Right lobe of liver (tissue), 4 donors: ENCODE data around the gene MTCH2.

Experiments
- CTCF ChIP-seq, 4 donors: fragments of 200-600 bp in 3 of 4; fragments of 450-650 bp in 1 of 4; IDR thresholded peaks; one replicate each; pipeline versions ENCODE4 v1.5.1 to v1.8.0; 2016 to 2022; ENCODE audit warnings: antibody characterized with exemption in 4 of 4, mild to moderate bottlenecking in 2 of 4
- POLR2A ChIP-seq: fragments of 450-650 bp; IDR thresholded peaks from one replicate; pipeline ENCODE4 v1.6.1; 2017; ENCODE audit warnings: antibody characterized with exemption, mild to moderate bottlenecking
- donor health status: DM: no; HTN: no; CAD: no.
- donor health status: DM: no; HTN: no; CAD: no.
- donor health status: DM: no; HTN: yes; CAD: no.

GRCh38 chr11:47651818-47652469 is 9.6 kb upstream of the MTCH2 start:
- TF ChIP-seq POLR2A (no peak), CTCF (IDR thresholded peaks at IDR 0.05) (no peak)
